Astrocyte (in vitro differentiated cells and primary cell): ENCODE measurements around the gene RNF144A.

Source experiments
- EZH2 ChIP-seq: IDR thresholded peaks from 2 replicates; pipeline ENCODE4 v1.6.1; 2012; ENCODE audit warnings: mild to moderate bottlenecking, low read length, inconsistent platforms; ENCODE audit not compliant: insufficient read depth
- TF ChIP-seq, protein P1 (sequence below): IDR thresholded peaks from 2 replicates; pipeline ENCODE4 v1.5.1; 2011; ENCODE audit warnings: low read depth, mild to moderate bottlenecking, inconsistent platforms, low read length, moderate library complexity; ENCODE audit not compliant: insufficient read depth

DNA sequence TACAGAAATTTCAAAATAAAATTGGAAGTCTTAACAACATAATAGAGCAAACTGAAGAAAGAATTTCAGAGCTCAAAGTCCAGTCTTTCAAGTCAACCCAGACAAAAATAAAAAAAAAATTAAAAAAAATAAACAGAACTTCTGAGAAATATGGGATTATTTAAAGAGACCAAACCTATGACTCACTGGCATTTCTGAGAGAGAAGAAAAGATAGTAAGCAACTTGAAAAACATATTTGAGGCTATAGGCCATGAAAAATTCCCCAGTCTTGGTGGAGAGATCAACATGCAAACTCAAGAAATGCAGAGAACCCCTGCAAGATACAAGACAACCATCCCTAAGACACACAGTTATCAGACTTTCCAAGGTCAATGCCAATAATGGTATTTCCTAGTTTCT, 167.4 kb downstream of the RNF144A start:
- TF ChIP-seq, protein P1, sequence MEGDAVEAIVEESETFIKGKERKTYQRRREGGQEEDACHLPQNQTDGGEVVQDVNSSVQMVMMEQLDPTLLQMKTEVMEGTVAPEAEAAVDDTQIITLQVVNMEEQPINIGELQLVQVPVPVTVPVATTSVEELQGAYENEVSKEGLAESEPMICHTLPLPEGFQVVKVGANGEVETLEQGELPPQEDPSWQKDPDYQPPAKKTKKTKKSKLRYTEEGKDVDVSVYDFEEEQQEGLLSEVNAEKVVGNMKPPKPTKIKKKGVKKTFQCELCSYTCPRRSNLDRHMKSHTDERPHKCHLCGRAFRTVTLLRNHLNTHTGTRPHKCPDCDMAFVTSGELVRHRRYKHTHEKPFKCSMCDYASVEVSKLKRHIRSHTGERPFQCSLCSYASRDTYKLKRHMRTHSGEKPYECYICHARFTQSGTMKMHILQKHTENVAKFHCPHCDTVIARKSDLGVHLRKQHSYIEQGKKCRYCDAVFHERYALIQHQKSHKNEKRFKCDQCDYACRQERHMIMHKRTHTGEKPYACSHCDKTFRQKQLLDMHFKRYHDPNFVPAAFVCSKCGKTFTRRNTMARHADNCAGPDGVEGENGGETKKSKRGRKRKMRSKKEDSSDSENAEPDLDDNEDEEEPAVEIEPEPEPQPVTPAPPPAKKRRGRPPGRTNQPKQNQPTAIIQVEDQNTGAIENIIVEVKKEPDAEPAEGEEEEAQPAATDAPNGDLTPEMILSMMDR, result no peak
- no peak for TF ChIP-seq EZH2
